ENCODE measurements around the gene SYNPR.

Gene SYNPR

DNA sequence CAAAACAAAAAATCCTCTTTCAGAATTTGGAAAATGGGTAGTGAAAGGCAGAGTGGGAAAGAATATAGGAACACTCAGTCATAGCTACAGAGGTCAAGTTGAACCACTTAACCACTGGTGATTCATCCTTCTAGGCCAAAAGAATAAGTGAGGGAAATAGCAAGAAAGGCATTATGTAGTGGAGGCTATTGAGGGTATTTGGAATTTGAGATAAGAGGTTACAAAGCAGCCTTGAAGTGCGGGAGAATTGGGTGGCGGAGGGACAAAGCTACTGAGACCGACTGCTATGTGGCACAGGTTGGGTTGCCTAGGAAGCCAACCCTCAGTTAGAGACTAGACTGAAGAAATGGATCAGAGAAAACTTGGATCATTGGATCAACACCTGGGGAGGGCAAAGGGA, 109.5 kb downstream of the SYNPR start:
- no peak for DNase-seq

DNA sequence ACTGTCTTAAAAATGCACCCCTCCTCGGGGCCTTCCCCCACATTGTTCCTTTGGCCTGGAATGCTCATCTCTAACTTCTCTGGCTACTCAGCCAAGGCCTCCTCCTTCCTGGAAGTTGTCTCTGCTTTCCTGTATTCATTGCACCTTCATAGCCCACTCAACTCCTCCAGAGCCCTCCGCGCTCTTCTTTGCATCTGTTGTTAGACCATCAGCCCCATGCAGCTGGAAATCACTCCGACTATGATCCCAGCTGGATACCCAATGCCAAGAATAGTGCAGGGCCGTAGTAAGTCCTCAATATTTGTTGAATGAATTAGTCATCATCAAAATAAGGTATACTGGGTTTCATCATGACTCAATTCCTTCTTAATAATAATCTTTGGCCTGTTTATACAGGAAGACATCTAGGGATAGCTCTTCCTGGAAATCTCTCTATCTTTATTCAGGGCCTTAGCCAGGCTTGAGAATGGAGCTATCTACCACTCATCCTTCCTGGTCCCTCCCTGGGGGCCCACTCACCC, 112.7 kb downstream of the SYNPR start:
- no peak for DNase-seq

DNA sequence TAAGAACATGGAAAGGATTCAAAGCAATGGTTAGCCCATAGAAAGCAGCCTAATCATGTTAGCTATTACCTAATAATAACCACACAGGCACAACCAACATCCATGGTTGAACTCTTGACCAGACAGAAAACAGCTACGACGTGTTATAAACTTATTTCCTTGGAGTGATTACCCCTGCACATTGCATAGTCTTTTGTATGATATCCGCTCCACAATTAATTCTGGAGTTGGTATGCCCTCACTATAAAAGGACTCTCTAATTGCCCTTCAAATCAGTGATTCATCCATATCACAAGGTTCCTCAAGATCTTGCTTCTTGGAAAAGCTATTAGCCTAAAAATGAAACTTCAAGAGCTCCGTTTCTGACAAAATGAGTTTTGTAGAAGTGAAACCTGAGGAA, 117.9 kb downstream of the SYNPR start:
- DNase-seq: no peak

DNA sequence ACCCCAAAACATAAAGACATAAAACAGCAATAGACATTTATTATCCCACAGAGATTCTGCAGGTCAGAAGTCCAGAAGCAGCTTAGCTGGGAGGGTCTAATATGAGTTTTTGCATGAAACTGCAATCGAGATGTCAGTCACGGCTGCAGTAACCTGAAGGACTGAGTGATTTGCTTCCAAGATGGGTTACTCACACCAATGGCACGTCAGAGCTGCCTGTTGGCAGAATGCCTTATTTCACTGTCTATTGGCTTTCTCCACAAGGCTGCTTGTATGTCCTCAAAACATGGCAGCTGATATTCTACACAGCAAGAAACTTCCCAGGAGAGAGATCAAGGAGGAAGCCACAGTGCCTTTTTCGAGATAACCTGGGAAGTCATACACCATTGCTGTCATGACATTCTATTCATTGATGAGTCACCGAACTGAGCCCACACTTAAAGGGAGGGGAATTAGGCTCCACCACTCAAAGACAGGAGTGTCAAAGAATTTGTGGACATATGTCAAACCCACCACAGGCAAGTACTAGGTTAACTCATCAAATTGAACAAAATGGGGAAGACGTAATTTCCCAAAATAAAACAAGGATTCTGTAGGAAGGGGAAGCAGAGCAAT, 122.2 kb downstream of the SYNPR start:
- DNase-seq: no peak

DNA sequence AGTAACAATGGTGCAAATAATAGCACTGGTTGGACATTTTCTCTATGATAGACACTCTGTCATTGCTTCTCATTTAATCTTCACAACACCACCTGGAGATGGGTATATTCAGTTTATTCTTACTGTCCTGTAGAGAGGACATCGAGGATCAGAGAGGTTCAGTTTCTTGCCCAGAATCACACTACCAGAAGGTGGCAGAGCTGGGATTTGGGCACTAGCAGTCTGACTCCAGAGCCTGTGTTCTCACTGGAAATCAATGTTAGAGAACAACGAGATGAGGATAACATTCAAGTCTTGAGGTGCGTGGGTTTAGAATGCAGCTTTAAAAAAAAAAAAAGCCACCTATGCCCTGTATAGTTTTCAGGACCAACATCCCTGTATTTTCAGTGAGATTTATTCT, 127.8 kb downstream of the SYNPR start:
- no peak for DNase-seq

DNA sequence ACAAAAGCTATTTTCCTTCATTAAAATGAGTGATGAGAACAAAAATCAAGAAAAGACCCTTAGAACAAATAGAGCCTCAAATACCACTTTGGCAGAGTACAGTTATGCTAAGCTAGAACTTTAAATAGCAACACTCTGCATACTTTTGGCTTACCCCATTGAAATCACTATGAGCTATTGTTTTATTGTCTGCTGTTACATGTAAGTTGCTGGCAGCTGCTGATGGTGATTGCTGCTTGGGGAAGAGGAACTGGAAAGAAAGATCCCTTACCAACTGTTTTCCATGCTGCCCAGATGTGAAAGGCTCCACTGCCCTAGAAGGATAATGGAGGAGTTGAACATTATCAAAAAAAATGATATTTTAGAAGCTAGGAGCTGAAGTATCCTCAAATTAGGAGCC, 135.4 kb downstream of the SYNPR start:
- DNase-seq: no peak

DNA sequence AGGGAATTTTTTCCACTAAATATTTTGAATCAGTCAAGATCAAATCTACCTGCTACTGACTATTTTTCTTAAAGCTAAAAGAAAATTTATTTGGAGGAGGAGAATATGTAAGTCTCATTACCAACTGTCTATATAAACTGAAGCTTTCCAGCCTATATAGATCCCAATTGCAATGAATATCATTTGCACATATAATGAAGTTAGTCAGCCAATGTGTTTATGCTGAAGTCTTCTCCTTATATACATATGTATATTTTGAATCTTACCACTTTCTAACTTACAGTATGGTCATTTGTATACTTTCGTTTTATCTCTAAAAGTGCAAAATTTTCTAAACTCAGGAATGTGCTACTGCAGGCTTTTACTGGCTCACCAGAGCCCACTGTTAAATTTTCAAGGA, 136.5 kb downstream of the SYNPR start:
- DNase-seq: no peak

DNA sequence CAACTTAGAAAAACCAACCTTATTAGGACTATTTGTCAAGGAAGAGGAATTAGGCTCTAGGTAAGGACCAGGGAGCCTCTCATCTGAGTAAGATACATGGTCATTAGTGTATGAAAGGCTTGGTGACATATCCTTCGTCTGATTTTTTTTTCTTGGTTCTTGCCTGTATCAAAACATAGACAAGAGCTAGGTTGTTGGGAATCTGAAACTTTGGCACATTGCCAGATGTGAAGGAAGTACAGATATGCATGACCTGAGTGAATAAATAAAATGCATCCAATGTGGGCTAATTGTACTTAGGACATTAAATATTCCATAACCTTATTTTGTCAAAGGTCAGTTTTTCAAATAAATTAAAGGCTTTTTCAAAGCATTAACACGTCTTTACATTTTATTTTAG, 151.8 kb downstream of the SYNPR start:
- DNase-seq: no peak

DNA sequence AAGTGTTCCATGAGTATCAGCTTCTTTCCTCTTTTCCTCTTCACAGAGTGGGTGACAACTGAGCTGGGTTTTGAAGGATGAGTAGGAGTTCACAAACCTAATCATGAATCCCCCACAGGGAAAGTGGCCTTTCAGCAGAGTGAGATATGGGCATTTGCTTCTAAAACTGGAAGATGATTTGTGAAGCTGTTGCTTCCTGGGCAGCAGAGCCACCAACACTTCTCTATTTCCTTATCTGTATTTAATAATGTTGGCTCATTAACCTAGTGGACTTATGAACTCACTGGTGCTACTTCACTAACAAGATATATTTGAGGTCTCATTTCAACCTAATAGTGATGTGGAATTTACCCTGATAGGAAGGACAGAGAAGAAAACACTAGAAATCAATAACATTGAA, 152.8 kb downstream of the SYNPR start:
- no peak for DNase-seq

DNA sequence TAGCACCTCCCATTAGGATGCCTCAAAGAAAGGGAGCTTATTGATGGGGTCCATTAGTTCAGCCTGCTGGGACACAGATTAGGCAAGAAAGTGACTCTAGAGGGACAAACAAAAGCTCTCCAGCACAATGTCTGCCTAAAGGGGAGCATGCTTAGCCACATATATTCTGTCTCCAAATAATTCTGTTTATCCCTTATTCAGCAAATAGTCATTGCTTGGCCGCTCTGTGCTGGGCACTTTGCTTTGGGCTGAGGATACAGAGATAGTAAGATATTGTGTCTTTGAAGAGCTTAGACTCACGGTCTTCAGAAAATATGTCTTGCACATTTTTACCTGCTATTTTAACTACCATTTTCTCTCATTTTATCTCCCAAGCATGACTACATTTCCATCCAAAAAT, 159.8 kb downstream of the SYNPR start:
- DNase-seq: no peak

DNA sequence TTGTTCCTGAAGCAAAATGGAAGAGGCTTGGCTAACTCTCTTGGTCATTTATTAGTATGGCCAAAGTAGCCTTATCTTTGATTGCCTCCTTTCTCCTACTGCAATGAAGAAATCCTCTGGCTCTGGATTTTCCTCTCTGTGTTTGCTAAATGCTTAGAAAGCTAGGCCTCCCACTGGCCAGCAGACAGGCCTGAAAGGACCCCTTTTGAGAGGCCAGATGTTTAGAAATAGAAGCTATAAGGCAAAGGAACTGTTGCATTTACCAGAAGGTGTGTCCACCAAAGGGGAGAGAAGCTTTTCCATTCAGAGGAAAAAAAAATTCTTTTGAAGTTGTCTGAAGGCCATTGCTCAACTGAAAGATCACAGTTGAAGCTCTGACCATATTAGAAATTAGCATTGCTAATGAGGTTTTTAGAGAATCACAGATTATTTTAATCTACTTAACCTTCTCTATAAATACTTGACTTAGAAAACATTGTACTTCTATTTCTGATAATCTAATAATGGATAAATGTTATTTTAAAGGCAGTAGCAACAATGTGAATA, 160.8 kb downstream of the SYNPR start:
- DNase-seq: no peak

DNA sequence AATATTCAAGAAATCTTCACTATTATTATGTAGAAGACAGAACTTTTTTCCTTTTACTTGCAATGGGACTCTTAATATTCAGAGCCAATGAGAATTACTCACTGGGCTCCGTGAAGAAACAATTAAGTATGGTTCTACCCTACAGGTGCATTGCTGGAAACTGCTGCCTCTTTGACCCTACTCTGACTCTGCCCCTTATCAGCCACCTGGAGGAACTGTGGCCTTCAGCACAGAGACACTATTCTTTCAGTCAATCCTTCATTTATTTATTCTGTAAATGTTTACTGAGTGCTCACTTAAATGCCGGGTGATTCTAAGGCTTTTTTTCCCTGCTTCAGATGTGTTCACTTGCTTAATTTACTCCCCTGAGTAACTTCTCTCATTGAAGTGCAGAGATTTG, 163.2 kb downstream of the SYNPR start:
- DNase-seq: no peak

DNA sequence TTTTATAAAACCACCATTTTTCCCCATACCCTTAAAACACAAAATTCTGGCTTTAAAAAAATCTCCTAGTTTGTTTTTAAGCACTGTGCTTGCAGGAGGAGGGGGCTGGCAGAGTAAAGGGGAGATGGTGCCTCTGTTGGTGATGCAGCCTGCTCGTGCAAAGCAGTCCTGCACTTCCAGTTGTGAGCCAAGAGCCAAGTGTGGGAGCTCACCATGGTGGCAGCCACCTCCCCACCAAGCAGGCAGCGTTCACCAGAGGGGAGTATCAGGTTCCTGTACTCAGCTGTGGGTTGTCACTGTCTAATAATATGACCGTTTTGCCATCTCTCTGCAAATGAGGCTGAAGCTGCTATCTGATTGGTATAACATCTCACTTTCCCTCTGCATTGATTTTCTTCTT, 164.8 kb downstream of the SYNPR start:
- no peak for DNase-seq

DNA sequence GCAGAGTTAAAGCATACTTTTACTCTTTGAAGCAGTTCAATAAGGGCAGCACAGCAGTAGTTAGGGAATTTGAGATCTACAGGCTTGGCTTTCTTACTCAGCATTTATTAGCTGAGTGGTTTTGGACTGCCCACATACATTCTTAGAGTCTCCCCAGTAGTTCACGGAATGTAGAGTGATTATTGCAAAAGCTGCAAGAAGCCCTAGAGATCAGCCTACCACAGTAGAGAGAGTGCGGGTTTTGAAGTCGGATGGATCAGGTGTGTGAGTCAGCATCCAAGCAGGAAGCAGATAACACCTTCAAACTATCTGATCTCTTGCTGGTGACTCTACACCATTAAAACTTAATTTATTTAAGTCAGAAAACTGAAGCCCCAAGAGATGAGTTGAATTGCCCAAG, 171.9 kb downstream of the SYNPR start:
- no peak for DNase-seq

DNA sequence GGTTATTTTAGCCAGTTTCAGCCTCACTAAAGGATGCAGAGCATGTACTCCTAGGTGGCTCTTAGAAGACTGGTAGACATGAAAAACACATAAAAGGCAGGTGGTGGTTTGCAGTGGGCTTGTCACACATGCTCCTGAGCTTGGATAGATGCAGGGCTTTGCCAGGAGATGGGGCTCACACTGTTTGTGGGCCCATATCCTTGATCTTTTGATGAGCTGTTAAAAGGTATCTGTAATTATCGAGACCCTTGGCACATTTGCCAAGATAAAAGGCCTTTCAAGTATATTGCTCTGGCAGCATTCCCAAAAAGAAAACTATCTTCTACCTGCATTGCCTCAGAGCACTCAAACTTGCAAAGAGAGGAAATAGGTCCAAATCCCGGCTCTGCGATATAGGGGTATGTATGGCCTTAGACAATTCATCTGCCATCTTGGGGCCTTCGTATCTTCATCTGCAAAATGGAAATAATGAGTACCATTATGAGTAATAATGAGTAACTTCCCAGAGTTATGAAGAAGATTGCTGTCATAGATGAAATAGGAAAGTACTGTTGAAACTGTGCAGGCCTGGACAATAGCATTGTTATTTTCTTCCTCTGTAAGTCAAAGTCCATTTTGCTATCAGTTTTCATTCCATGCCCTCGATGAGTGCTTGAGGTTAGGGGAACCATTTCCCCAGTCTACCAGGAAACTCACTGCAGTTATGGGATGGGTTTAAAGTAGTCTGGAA, 172.7 kb downstream of the SYNPR start:
- no peak for DNase-seq

DNA sequence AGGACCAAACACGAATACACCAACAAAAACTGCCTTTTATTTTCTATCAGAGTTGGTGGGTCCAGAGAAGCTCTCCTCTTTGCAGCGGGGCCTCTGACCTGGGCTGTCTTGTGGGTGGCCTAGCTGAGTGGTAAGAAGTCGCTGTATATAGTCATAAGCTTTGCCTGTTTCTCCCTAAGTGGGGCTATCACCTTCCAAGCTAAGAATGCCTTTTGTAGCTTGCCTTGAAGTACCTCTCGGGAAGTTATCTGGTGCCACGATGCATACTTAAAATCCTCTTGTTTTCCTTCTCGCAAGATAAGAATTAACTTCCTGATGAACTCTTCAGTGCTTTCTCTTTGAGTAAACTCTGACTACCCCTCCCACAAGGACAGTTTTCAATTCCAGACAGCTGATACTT, 178.8 kb downstream of the SYNPR start:
- DNase-seq: no peak

DNA sequence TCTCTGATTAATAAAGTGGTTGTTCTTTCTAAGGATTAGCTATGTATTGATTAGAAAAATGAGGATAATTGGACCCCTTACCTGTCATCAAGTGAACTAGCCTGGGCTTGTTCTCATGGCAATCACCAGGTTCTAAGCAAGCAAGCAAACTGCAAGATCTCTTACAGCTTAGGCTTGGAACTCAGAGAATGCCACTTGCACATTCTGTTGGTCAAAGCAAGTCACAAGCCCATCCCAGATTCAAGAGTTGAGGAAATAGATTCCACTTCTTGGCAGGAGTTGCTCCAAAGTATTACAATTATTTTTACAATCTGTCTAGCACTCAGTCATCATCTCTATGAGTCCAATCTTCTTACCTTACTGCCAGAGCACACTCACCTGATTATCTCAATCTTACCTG, 180.3 kb downstream of the SYNPR start:
- no peak for DNase-seq

DNA sequence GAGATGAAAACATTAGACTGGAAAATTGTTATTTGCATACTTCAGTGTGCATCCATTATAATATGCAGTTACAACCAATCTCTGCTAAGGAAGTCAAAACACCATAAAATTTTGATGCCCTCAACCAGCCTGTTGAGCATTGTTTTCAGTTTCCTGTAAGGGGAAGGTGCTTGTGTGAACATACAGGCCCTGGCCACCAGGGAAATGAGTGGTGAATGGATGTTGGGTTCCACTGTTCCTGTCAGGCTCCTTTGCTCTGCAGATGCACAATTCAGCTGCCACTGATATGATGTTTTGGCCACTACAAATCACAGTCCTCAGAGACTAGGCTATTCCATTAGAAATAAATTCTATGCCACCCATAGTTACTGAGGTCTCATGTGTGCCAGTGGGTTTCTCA, 184.6 kb downstream of the SYNPR start:
- DNase-seq: no peak

DNA sequence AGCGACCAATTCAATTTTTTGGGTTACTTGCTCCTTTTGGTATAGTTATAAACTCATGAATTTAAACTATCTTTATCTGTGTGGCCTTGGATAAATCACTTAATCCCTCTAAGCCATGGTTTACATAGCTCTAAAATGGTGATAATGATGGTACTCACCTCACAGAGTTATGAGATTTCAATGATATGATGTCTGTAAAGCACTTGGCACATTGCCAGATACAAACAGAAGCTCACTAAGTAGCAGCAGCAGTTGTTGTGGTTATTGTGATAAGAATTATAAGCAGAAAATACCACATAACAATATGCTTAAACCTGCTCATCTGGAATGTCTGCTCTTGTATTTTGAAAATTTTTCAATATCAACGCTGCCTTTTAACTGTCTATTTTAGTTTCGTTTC, 189.3 kb downstream of the SYNPR start:
- DNase-seq: peak; percentile 11

DNA sequence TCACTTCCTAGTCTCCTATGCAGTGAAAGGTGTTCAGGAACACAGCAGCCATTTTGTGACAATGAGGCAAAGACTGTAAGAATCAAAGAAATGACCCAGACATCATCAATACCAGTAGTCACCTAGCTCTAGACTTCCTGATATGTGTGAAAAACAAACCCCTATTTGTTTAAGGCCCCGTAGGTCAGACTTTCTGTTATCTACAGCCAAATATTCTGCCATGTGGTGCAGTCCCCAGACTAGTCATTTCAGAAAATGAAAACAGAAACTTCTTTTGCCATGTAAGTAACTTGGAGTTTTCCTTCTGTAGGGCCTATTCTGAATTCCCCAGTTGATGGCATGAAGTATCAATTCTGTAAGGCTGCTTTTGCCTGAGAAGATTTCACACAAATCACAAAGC, 192.6 kb downstream of the SYNPR start:
- DNase-seq: no peak

DNA sequence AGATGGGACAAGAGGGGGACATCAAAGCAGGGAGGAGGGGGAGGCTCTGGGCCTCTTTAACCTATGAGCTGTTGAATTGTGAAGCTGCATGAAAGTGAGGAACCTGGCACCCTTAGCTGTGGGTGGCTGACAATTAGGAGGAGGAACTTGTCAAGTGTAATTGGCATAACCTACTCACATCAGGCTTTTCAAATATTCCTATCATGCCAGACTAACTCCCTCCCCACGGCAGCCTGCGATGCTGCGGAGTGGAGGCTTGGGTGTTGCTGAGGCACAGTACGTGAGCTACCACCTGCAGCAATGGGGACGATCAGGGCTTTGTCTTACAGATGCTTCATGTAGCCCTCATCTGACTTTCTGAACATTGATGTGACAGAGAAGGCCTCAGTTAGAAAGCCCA, 193.7 kb downstream of the SYNPR start:
- DNase-seq: no peak

DNA sequence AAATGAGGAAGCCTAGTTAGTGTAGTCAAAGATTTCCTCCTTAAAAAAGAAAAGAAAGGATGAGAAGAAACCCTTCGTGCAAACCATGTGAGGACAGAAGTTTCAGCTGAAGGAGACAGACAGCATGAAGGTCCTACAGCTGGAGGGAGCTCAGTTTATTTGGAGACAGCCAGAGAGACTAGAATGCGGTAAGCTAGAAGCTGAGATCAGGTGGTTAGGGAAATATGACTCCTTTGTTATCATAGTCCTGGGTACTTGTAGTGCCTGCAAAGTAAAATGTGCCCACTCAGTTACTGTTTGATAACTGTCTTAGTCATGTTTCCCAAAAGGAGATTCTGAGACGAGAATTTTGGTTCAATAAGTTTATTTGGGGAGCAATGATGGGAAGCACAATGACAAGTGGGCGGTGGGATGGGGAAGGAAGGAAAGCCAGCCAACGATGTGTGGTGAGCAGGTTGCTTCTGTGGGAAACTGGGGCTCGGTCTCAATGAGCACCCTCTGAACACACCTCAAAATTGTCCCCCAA, 195.6 kb downstream of the SYNPR start:
- DNase-seq: no peak

DNA sequence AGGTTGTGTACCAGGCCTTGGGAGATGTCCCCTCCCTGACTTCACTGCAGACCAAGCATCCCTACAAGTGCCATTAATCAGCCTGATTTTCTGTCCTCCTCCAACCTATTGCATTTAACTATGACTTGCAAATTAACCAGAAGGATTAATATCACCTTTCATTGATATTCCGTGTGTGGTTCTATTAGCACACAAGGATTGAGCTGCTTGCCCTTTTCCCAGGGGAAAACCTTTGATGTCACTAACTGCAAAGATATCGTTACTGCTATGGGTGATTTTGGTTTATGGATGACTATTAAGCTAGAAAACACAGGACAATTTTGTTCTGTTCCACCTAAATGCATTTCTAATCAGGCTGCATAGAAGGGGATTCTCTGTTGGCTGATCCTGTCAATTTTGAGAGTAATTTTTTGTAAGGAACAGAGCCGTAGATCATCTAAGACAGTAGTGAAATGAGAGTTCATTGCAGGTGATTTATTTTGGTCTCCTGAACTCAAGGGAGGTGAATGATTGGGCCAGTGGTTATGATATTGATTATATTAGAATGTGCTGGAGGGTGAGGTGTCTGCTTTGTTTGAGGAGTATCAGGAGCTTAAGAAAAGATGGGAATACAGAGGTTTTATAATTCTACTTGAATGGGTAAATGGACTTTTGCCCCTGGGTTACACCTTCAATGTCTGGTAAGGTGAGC, 196.9 kb downstream of the SYNPR start:
- no peak for DNase-seq
